ENCODE data around the gene FBN1. TPM values are rescaled to one million over a fixed set of nuclear protein-coding genes. Genes with fewer than 3 reads are reported as not detected.
A peak's percentile ranks its signal among the peaks of the same experiment; 100 is the strongest.

The FBN1 gene
- total RNA-seq, 1 donor from 2014 or later = 102 TPM

DNA sequence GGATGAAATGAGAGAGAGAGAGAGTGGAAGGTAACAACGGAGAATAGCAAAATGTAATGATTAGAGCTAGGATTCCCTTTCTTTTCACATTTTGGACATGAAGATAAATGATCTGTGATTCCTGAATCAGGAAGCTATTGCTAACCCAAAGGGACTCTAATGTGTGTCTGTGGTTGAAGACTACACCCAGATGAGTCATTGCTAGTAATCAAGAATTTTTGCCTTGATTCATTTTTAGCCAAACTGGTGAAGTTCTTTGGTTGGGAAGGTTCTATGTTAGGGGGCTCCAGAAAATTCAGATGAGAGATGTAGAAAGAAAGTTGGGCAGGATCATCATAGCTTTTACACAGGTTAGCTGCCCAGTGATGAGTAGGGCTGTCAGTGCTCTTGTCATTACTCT lies 197.9 kb downstream of the FBN1 start:
- Histone ChIP-seq H3K27me3 (no peaks in the 10 kb centered on the region), H3K4me1 (no peaks in the 10 kb centered on the region), H3K4me3 (no peak overlapping the region), H3K9me3 (no peaks in the 10 kb centered on the region), H3K36me3 (peaks cover 3 to 27% of the 10 kb centered on the region in 2 donors), H3K27ac (no peak overlapping the region)
- no peak for DNase-seq (ENCODE audit: extremely low spot score in 2 of 2)
- TF ChIP-seq CTCF (IDR thresholded peaks at IDR 0.05) (no peak), POLR2A (IDR thresholded peaks at IDR 0.05) (no peak), POLR2AphosphoS5 (IDR thresholded peaks at IDR 0.05; ENCODE audit: insufficient read depth in 1 of 2, low read depth in 1 of 2) (no peak)
- intact Hi-C loops (cut with DNase I) = no loop called here

DNA sequence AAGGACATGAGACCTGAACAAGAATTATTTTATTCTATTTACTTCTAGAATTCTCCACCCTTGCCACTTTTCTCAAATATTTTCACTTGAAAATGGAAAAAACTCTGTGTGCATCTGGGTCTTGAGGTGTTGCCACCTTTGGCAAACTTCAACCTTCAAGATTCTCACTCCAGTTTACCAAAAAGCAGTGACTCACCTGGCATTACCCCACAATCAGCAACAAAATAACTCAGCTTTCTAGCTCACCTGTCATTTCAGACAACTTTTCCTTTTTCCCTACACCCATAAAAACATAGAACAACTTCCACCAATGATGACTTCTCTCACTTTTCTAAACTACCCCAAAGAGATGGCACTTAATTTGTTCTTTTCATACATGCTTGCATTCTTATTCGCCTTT lies 198.5 kb downstream of the FBN1 start:
- H3K4me3 ChIP-seq = no peak overlapping the region
- H3K27ac ChIP-seq = no peak overlapping the region
- TF ChIP-seq CTCF (IDR thresholded peaks at IDR 0.05) = no peak
- peaks cover 3 to 26% of the 10 kb centered on the region in 2 donors for H3K36me3 ChIP-seq
- no peaks in the 10 kb centered on the region for H3K4me1 ChIP-seq
- H3K9me3 ChIP-seq = no peaks in the 10 kb centered on the region
- no peaks in the 10 kb centered on the region for H3K27me3 ChIP-seq
- no peak for DNase-seq (ENCODE audit: extremely low spot score in 2 of 2)
- intact Hi-C loops (cut with DNase I) = no loop called here

GRCh38 chr15:48442011-48442410 lies 203.5 kb downstream of the FBN1 start:
- no peak for DNase-seq (ENCODE audit: extremely low spot score in 2 of 2)
- no peaks in the 10 kb centered on the region for H3K9me3 ChIP-seq
- no peak for TF ChIP-seq POLR2AphosphoS5 (IDR thresholded peaks at IDR 0.05; ENCODE audit: insufficient read depth in 1 of 2, low read depth in 1 of 2)
- TF ChIP-seq POLR2A (IDR thresholded peaks at IDR 0.05) = no peak
- no peak for TF ChIP-seq CTCF (IDR thresholded peaks at IDR 0.05)
- H3K27me3 ChIP-seq = no peaks in the 10 kb centered on the region
- no peak overlapping the region for H3K27ac ChIP-seq
- H3K4me1 ChIP-seq = peaks cover 10% of the 10 kb centered on the region
- H3K4me3 ChIP-seq = no peak overlapping the region
- H3K36me3 ChIP-seq = peaks cover 0 to 29% of the 10 kb centered on the region in 2 donors
- intact Hi-C loops (cut with DNase I) = no loop called here

DNA sequence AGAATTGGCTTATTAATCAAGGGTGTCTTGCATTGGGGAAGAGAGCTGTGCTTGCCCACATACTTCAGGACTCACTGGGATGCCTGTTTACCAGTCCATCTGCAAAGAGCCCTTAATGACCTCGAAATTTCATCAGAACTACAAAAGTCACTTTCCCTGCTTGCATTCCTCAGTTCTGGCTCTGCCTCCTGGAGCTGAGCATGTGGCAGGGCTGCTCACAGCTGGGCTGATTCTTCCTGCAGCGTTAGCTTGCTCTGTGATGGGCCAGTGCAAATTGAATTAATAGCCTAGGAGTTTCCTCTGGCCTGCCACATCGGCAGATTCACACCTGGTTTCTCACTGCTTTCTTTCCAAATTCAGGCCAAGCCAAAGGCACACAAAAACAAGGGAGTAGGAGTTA lies 205.4 kb downstream of the FBN1 start:
- TF ChIP-seq POLR2AphosphoS5 (IDR thresholded peaks at IDR 0.05; ENCODE audit: insufficient read depth in 1 of 2, low read depth in 1 of 2) (peak in 1 of 2 donors; percentile 9), CTCF (IDR thresholded peaks at IDR 0.05) (no peak)
- H3K9me3 ChIP-seq = no peaks in the 10 kb centered on the region
- peaks cover 0 to 42% of the 10 kb centered on the region in 2 donors for H3K36me3 ChIP-seq
- peak overlapping the region; percentile 7 for H3K27ac ChIP-seq
- intact Hi-C loops (cut with DNase I) = no loop called here
- no peak for DNase-seq (ENCODE audit: extremely low spot score in 2 of 2)
- peaks cover 10% of the 10 kb centered on the region for H3K4me1 ChIP-seq
- no peak overlapping the region for H3K4me3 ChIP-seq
- H3K27me3 ChIP-seq = no peaks in the 10 kb centered on the region

DNA sequence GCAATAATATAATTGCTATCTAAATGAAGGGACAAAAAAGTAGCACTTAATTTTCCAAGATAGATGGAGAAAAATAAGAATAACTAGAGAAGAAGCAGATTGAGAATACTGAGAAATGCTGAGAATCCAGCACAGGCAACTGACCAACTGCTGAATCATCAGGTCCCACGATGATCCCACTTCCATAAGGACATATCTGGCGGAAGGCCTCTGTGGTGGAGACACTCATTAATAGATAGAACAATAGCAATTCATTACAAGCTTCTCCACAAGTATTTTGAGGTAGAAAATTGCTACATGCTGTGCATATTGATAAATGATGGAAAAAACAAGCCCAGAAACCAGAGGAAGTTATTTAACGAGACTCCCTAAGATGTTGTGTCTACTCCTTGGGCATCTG lies 208.3 kb downstream of the FBN1 start:
- DNase-seq (ENCODE audit: extremely low spot score in 2 of 2) = no peak
- no peaks in the 10 kb centered on the region for H3K9me3 ChIP-seq
- peaks cover 0 to 52% of the 10 kb centered on the region in 2 donors for H3K36me3 ChIP-seq
- intact Hi-C loops (cut with DNase I) = no loop called here
- no peak overlapping the region for H3K4me3 ChIP-seq
- no peaks in the 10 kb centered on the region for H3K27me3 ChIP-seq
- peaks cover 10% of the 10 kb centered on the region for H3K4me1 ChIP-seq
- H3K27ac ChIP-seq = no peak overlapping the region
- TF ChIP-seq CTCF (IDR thresholded peaks at IDR 0.05) (no peak), POLR2AphosphoS5 (IDR thresholded peaks at IDR 0.05; ENCODE audit: insufficient read depth in 1 of 2, low read depth in 1 of 2) (no peak)

All from vagina (tissue), 2 donors.